ENCODE measurements around the gene MINDY2. TPM values are rescaled to one million over a fixed set of nuclear protein-coding genes. Genes with fewer than 3 reads are reported as not detected.
A peak's percentile ranks its signal among the peaks of the same experiment; 100 is the strongest.

The MINDY2 gene, protein sequence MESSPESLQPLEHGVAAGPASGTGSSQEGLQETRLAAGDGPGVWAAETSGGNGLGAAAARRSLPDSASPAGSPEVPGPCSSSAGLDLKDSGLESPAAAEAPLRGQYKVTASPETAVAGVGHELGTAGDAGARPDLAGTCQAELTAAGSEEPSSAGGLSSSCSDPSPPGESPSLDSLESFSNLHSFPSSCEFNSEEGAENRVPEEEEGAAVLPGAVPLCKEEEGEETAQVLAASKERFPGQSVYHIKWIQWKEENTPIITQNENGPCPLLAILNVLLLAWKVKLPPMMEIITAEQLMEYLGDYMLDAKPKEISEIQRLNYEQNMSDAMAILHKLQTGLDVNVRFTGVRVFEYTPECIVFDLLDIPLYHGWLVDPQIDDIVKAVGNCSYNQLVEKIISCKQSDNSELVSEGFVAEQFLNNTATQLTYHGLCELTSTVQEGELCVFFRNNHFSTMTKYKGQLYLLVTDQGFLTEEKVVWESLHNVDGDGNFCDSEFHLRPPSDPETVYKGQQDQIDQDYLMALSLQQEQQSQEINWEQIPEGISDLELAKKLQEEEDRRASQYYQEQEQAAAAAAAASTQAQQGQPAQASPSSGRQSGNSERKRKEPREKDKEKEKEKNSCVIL
- total RNA-seq = 32.9 TPM
- long read RNA-seq, full-length matches to known transcripts = 50 of 69 reads
- long read RNA-seq, partial matches to known transcripts = 1 of 69 reads
- long read RNA-seq, other reads (novel, unspliced or antisense) = 18 of 69 reads

- peak; percentile 100 for DNase-seq
- peaks cover 45% of the 10 kb centered on the region for H3K4me1 ChIP-seq
- no peaks in the 10 kb centered on the region for H3K9me3 ChIP-seq
- peak within 1 kb of the TSS; percentile 74 for H3K4me3 ChIP-seq
- no peaks in the 10 kb centered on the region for H3K27me3 ChIP-seq (ENCODE audit: low read depth)
- peak within 1 kb of the TSS; percentile 94 for H3K27ac ChIP-seq
- TF ChIP-seq, protein P1, sequence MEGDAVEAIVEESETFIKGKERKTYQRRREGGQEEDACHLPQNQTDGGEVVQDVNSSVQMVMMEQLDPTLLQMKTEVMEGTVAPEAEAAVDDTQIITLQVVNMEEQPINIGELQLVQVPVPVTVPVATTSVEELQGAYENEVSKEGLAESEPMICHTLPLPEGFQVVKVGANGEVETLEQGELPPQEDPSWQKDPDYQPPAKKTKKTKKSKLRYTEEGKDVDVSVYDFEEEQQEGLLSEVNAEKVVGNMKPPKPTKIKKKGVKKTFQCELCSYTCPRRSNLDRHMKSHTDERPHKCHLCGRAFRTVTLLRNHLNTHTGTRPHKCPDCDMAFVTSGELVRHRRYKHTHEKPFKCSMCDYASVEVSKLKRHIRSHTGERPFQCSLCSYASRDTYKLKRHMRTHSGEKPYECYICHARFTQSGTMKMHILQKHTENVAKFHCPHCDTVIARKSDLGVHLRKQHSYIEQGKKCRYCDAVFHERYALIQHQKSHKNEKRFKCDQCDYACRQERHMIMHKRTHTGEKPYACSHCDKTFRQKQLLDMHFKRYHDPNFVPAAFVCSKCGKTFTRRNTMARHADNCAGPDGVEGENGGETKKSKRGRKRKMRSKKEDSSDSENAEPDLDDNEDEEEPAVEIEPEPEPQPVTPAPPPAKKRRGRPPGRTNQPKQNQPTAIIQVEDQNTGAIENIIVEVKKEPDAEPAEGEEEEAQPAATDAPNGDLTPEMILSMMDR (IDR thresholded peaks at IDR 0.05) = peak; percentile 47
- intact Hi-C loops (cut with DNase I) = no loop called here
- peak; percentile 99 for ATAC-seq
- no peaks in the 10 kb centered on the region for H3K36me3 ChIP-seq
Measured at GRCh38 chr15:58770857-58771620, at the start of gene MINDY2. Gene MINDY2, plus strand, starts transcription at chr15:58771302. Its CDS starts 94 bp downstream, at chr15:58771396.

GRCh38 chr15:58724466-58724865 lies 46.6 kb upstream of the MINDY2 start:
- Histone ChIP-seq H3K27ac (no peak overlapping the region), H3K27me3 (ENCODE audit: low read depth) (no peaks in the 10 kb centered on the region), H3K4me3 (no peak overlapping the region), H3K9me3 (no peaks in the 10 kb centered on the region), H3K4me1 (peaks cover 35% of the 10 kb centered on the region), H3K36me3 (no peaks in the 10 kb centered on the region)
- peak; percentile 71 to 81 for ATAC-seq
- TF ChIP-seq, protein P1 (IDR thresholded peaks at IDR 0.05) = no peak
- no peak for DNase-seq
- intact Hi-C loops (cut with DNase I) = no loop called here

GRCh38 chr15:58726867-58727266 lies 44.2 kb upstream of the MINDY2 start:
- Histone ChIP-seq H3K27me3 (ENCODE audit: low read depth) (no peaks in the 10 kb centered on the region), H3K4me3 (no peak overlapping the region), H3K36me3 (no peaks in the 10 kb centered on the region), H3K9me3 (no peaks in the 10 kb centered on the region), H3K27ac (no peak overlapping the region), H3K4me1 (peaks cover 47% of the 10 kb centered on the region)
- ATAC-seq (no peak), DNase-seq (no peak)
- TF ChIP-seq, protein P1 (IDR thresholded peaks at IDR 0.05) = no peak
- intact Hi-C loops (cut with DNase I) = no loop called here

DNA sequence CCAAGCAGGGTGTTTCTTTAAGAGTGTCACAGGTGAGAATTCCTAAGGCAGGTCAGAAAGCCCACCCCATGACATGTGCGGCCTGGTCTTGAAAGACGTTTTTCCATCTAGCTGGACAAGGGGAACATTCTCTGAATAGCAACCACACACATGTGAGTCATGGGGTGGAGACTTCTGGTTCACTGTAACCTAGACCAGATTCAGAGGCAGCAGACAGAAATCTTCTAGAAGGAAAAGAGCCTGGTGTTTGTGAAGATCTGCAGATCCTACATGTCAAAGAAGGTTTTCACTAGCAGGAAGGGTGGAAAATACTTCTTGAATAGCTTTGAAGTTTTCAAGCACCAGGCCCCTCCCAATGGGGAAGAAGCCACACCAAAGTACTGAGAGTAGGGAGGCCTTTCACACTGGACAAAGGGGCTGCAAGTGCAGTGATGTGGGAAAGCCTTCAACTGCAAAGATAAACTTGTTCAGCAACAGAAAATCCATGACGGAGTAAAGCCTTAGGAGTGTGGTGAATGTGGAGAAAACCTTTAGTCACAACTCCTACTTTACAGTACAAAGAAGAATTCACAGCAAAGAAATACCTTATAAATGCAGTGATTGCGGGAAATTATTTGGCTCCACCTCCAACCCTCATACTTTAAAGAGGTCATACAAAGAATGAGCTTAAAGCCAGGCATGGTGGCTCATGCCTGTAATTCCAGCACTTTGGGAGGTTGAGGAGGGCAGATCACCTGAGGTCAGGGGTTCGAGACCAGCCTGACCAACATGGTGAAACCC lies 39.2 kb upstream of the MINDY2 start:
- ATAC-seq (peak; percentile 62 to 66), DNase-seq (no peak)
- Histone ChIP-seq H3K36me3 (no peaks in the 10 kb centered on the region), H3K4me3 (no peak overlapping the region), H3K4me1 (peaks cover 32% of the 10 kb centered on the region), H3K9me3 (no peaks in the 10 kb centered on the region), H3K27me3 (ENCODE audit: low read depth) (no peaks in the 10 kb centered on the region), H3K27ac (no peak overlapping the region)
- TF ChIP-seq, protein P1 (IDR thresholded peaks at IDR 0.05) = no peak
- intact Hi-C loops (cut with DNase I) = no loop called here
